Adrenal gland (tissue), 12 donors: ENCODE results near the gene NRIP3. TPM values are rescaled to one million over a fixed set of nuclear protein-coding genes. Genes with fewer than 3 reads are reported as not detected.

ENCODE experiments used
- DNase-seq, 7 donors: peaks; one replicate each; pipeline ENCODE4 v3.0.0-alpha.2; 2019 to 2020
- H3K27ac ChIP-seq, 5 donors: fragments of 200-600 bp; sonication (generic) in 4 of 5; 1 replicate in 3 of 5; 2 replicates in 2 of 5; pipeline versions ENCODE4 v1.5.1 to v1.8.0; 2016 to 2020; ENCODE audit warnings: mild to moderate bottlenecking in 1 of 5
- H3K27me3 ChIP-seq: fragments of 200-600 bp; 2 replicates; pipeline ENCODE4 v1.8.0; 2021
- H3K36me3 ChIP-seq, 2 donors: fragments of 200-600 bp; replicated peaks in 1 of 2; 1 replicate in 1 of 2; 2 replicates in 1 of 2; pipeline versions ENCODE4 v1.5.1 to v1.8.0; 2018 to 2022
- H3K4me1 ChIP-seq, 2 donors: fragments of 200-600 bp; replicated peaks in 1 of 2; 1 replicate in 1 of 2; 2 replicates in 1 of 2; pipeline versions ENCODE4 v1.5.1 to v1.8.0; 2018 to 2021
- H3K4me3 ChIP-seq, 4 donors: fragments of 200-600 bp; sonication (generic) in 3 of 4; one replicate each; pipeline ENCODE4 v1.5.1; 2016 to 2018
- H3K9me3 ChIP-seq, 3 donors: fragments of 200-600 bp; sonication (generic) in 1 of 3; replicated peaks in 1 of 3; 1 replicate in 2 of 3; 2 replicates in 1 of 3; pipeline versions ENCODE4 v1.5.1 to v1.8.0; 2016 to 2021
- POLR2A ChIP-seq, 2 donors: fragments of 450-650 bp; IDR thresholded peaks; one replicate each; pipeline ENCODE4 v1.6.1; 2017; ENCODE audit warnings: antibody characterized with exemption in 2 of 2, mild to moderate bottlenecking in 2 of 2, moderate library complexity in 1 of 2
- WGBS, 4 donors: extraction: QIAGEN DNeasy Blood & Tissue Kit in 2 of 4; methylation state at CpG; one replicate each; pipeline versions ENCODE4 v1.1.5 to v1.1.7; 2013 to 2017; 5-methylcytosine and 5-hydroxymethylcytosine counted together
- intact Hi-C, 2 donors: fragments of 100-400 bp; cut with DNase I; formaldehyde crosslinking; loops; one replicate each; pipeline versions ENCODE4 v1.14.1 to v1.15.0; 2022 to 2023
- polyA plus RNA-seq, 3 donors: library from polyadenylated mRNA; stranded (reverse); fragments of 200-250 nt in 2 of 3; fragments of 350-450 nt in 1 of 3; fragmentation: Illumina TruSeq in 1 of 3; extraction: RNeasy Lipid Tissue Mini Kit (QIAGEN cat#74804) in 1 of 3; gene quantifications; one replicate each; pipeline ENCODE4 v1.2.3, GENCODE V29; 2013 to 2014
- total RNA-seq, 9 donors: library from RNA; depleted of rRNA in 4 of 9; stranded (reverse); fragments of >200 nt in 4 of 9; fragments of 120-200 nt in 1 of 9; fragmentation: NEBNext Ultra II Directional in 1 of 9; extraction: Animal tissue kit (Norgen Biotek cat#: 25700) in 1 of 9; gene quantifications; one replicate each; pipeline versions ENCODE4 v1.1.0 to v1.2.4, GENCODE V29; 2013 to 2023
- TF ChIP-seq, protein P1 (sequence below), 6 experiments: fragments of 450-650 bp in 4 of 6; fragments of 200-600 bp in 2 of 6; sonication (generic) in 1 of 6; IDR thresholded peaks; 1 replicate in 5 of 6; 2 replicates in 1 of 6; pipeline versions ENCODE4 v1.5.1 to v1.8.0; 2016 to 2021; ENCODE audit warnings: antibody characterized with exemption in 6 of 6, mild to moderate bottlenecking in 2 of 6, moderate library complexity in 1 of 6
- donor health status: healthy with polysubstance abuse.
- donor health status: Bipolar disorder and iron deficiency.
- donor health status: DM: yes; HTN: yes; CAD: no.
- donor health status: DM: no; HTN: no; CAD: no.
- donor health status: DM: no; HTN: no; CAD: no.
- donor health status: DM: yes; HTN: yes; CAD: no.

Gene NRIP3
- total and polyA plus RNA-seq, 12 donors, result 1.4 to 42.5 (median 11.0) TPM

DNA sequence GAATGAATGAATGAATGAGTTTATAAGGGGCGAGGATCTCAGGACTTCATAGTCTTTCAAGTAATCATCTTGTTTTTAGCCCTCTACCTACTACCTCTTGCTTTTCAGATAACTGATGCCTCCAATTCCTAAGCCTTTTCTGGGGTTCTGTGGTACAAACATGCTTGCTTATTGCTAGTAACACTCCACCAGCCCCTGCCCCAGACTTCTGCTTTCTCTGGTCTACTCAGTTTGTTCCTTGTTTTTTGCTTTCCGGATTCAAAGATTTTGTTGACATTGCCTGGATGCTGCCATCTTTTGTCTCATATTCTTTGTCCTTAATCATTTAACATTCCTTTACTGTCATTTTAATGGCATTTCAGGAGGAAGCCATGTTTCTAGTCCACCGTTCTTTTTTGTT is 30.7 kb downstream of the NRIP3 start:
- Histone ChIP-seq H3K4me1 (no peaks in the 10 kb centered on the region), H3K9me3 (no peaks in the 10 kb centered on the region), H3K27ac (no peak overlapping the region), H3K4me3 (no peak overlapping the region), H3K27me3 (no peaks in the 10 kb centered on the region), H3K36me3 (no peaks in the 10 kb centered on the region)
- WGBS, 4 donors, result 68 to 75% (median 73%) methylated on average over 3 of the region's 3 CpGs
- DNase-seq, result no peak
- TF ChIP-seq POLR2A (IDR thresholded peaks at IDR 0.05), result no peak
- TF ChIP-seq, protein P1, sequence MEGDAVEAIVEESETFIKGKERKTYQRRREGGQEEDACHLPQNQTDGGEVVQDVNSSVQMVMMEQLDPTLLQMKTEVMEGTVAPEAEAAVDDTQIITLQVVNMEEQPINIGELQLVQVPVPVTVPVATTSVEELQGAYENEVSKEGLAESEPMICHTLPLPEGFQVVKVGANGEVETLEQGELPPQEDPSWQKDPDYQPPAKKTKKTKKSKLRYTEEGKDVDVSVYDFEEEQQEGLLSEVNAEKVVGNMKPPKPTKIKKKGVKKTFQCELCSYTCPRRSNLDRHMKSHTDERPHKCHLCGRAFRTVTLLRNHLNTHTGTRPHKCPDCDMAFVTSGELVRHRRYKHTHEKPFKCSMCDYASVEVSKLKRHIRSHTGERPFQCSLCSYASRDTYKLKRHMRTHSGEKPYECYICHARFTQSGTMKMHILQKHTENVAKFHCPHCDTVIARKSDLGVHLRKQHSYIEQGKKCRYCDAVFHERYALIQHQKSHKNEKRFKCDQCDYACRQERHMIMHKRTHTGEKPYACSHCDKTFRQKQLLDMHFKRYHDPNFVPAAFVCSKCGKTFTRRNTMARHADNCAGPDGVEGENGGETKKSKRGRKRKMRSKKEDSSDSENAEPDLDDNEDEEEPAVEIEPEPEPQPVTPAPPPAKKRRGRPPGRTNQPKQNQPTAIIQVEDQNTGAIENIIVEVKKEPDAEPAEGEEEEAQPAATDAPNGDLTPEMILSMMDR (IDR thresholded peaks at IDR 0.05), result no peak
- intact Hi-C loops, result no loop called here

DNA sequence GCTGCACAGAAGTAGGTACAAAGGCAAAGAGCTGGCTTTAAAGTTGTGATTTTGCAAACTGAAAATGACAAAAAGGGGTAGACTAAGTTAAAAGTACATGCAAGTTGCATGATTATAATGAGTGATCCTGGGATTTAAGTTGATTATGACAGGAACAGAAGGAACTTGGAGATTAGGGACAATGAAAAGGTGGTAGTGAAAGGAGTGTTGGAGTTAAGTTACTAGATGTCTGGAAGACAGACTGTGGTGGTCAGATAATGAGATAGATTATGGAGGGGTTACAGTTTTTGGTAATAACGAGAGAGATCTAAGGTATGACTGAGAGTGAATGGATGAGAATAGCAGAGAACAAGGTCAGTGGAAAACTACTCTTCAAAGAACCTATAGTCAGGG is 31.9 kb downstream of the NRIP3 start:
- Histone ChIP-seq H3K4me3 (no peak overlapping the region), H3K27ac (no peak overlapping the region), H3K9me3 (no peaks in the 10 kb centered on the region), H3K36me3 (no peaks in the 10 kb centered on the region), H3K27me3 (no peaks in the 10 kb centered on the region), H3K4me1 (no peaks in the 10 kb centered on the region)
- WGBS, 4 donors, result 45 to 65% (median 57%) methylated on average over 1 of the region's 1 CpG
- TF ChIP-seq, protein P1 (IDR thresholded peaks at IDR 0.05), result no peak
- no peak for TF ChIP-seq POLR2A (IDR thresholded peaks at IDR 0.05)
- intact Hi-C loops, result no loop called here
- no peak for DNase-seq

DNA sequence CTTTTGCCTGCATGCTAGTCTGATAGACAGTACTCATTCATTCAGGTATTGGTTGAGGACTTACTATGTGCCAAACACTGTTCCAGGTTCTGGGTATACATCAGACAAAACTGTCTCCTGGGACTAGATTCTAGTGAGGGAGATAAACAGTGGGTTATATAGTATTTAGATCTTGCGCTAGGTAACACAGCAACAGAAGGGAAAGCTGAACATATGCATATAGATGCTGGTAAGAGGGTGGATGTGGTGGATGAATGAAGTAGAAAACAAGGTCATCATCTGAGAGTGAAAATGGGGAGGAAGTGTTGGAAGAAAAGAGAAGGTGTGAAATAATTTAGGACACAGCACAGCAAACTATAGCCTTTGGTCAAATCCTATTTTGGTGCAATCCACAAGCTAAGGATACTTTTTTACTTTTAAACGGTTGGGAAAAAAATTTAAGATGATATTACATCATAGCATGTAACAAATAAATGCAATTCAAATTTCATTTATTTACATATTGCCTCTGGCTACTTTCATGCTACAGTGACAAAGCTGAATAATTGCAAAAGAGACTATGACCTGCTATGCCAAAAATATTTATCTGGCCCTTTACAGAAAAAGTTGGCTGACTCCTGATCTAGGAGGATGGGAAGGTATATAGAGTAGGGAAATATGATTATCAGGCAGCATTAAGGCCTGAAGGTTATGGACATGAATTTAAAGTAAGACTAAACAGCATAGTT is 32.4 kb downstream of the NRIP3 start:
- Histone ChIP-seq H3K36me3 (no peaks in the 10 kb centered on the region), H3K4me1 (no peaks in the 10 kb centered on the region), H3K9me3 (no peaks in the 10 kb centered on the region), H3K4me3 (no peak overlapping the region), H3K27ac (no peak overlapping the region), H3K27me3 (no peaks in the 10 kb centered on the region)
- intact Hi-C loops, result no loop called here
- no peak for DNase-seq
- TF ChIP-seq, protein P1 (IDR thresholded peaks at IDR 0.05), result no peak
- TF ChIP-seq POLR2A (IDR thresholded peaks at IDR 0.05), result no peak
- 73 to 89% (median 83%) methylated on average over 2 of the region's 2 CpGs for WGBS, 4 donors

DNA sequence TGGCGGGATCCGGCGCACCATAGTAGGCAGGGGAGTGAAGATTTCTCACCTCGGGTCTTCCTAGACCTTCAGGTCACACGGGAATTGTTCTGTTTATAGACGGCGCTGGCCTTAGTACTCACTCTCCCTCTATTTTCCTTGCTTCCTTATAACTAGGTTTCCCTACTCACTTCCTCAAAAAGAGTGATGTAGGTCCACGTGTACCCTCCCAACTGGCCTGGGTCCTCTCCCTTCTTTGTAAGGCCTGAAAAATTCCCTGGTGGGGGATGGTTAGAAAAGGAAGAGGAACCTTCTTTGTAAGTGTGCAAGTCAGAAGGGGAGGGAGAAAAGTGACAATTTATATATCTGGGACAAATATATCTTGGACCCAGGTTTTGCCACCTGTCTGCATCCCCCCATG is 36.6 kb downstream of the NRIP3 start:
- Histone ChIP-seq H3K27ac (peak overlapping the region in 1 of 5 donors; percentile 14), H3K4me1 (peaks cover 16 to 24% of the 10 kb centered on the region in 2 donors), H3K27me3 (no peaks in the 10 kb centered on the region), H3K4me3 (no peak overlapping the region), H3K9me3 (no peaks in the 10 kb centered on the region), H3K36me3 (no peaks in the 10 kb centered on the region)
- 81 to 85% (median 84%) methylated on average over 8 of the region's 8 CpGs for WGBS, 4 donors
- TF ChIP-seq, protein P1 (IDR thresholded peaks at IDR 0.05), result no peak
- TF ChIP-seq POLR2A (IDR thresholded peaks at IDR 0.05), result no peak
- intact Hi-C loops, result no loop called here
- DNase-seq, result no peak
